HEK293T (cell line): ENCODE results near the gene YKT6.

ENCODE experiments used
- CTCF ChIA-PET: fragments of 350-600 bp; formaldehyde crosslinking; extraction: SDS; loops from one replicate; lab custom pipeline; 2021; ENCODE audit warnings: antibody characterized with exemption, inconsistent platforms; lab: Yijun Ruan, JAX
- POLR2A ChIA-PET: fragments of 350-600 bp; formaldehyde crosslinking; extraction: SDS; loops from one replicate; lab custom pipeline; 2020; ENCODE audit warnings: antibody characterized with exemption, inconsistent platforms; lab: Yijun Ruan, JAX
- DNase-seq: peaks from one replicate; pipeline ENCODE4 v3.0.0; 2012; ENCODE audit warnings: mixed read lengths; ENCODE audit errors: extremely low spot score
- ARNT ChIP-seq: fragments of 450-650 bp; IDR thresholded peaks from 2 replicates; pipeline ENCODE4 v1.6.1; 2017; ENCODE audit warnings: mild to moderate bottlenecking
- BHLHE40 ChIP-seq: fragments of 450-650 bp; IDR thresholded peaks from 2 replicates; pipeline ENCODE4 v1.6.1; 2016; ENCODE audit warnings: mild to moderate bottlenecking, moderate library complexity, borderline replicate concordance
- CTBP1 ChIP-seq: fragments of 450-650 bp; IDR thresholded peaks from 2 replicates; pipeline ENCODE4 v1.6.1; 2016; ENCODE audit warnings: borderline replicate concordance
- ELF4 ChIP-seq: fragments of 450-650 bp; IDR thresholded peaks from 2 replicates; pipeline ENCODE4 v1.6.1; 2017; ENCODE audit warnings: antibody characterized with exemption
- FOXA1 ChIP-seq: fragments of 450-650 bp; IDR thresholded peaks from 2 replicates; pipeline ENCODE4 v1.6.1; 2016; ENCODE audit warnings: mild to moderate bottlenecking
- FOXK2 ChIP-seq: fragments of 450-650 bp; IDR thresholded peaks from 2 replicates; pipeline ENCODE4 v1.6.1; 2016; ENCODE audit warnings: mild to moderate bottlenecking
- FOXM1 ChIP-seq: fragments of 450-650 bp; IDR thresholded peaks from 2 replicates; pipeline ENCODE4 v1.6.1; 2017; ENCODE audit warnings: mild to moderate bottlenecking, borderline replicate concordance
- HDGF ChIP-seq: fragments of 450-650 bp; IDR thresholded peaks from 2 replicates; pipeline ENCODE4 v1.6.1; 2017; ENCODE audit warnings: antibody characterized with exemption, borderline replicate concordance
- L3MBTL2 ChIP-seq: fragments of 450-650 bp; conservative IDR thresholded peaks from 2 replicates; pipeline ENCODE4 v1.6.1; 2016; ENCODE audit warnings: mild to moderate bottlenecking
- LEF1 ChIP-seq: fragments of 450-650 bp; IDR thresholded peaks from 2 replicates; pipeline ENCODE4 v1.6.1; 2017; ENCODE audit warnings: mild to moderate bottlenecking, borderline replicate concordance
- NFRKB ChIP-seq: fragments of 450-650 bp; IDR thresholded peaks from 2 replicates; pipeline ENCODE4 v1.6.1; 2016; ENCODE audit warnings: mild to moderate bottlenecking, moderate library complexity
- SP1 ChIP-seq: fragments of 450-650 bp; IDR thresholded peaks from 2 replicates; pipeline ENCODE4 v1.6.1; 2017
- SUZ12 ChIP-seq: fragments of 450-650 bp; IDR thresholded peaks from 2 replicates; pipeline ENCODE4 v1.6.1; 2016; ENCODE audit warnings: mild to moderate bottlenecking
- TARDBP ChIP-seq: fragments of 450-650 bp; IDR thresholded peaks from 2 replicates; pipeline ENCODE4 v1.6.1; 2016
- ZNF384 ChIP-seq: fragments of 450-650 bp; IDR thresholded peaks from 2 replicates; pipeline ENCODE4 v1.6.1; 2016
- TF ChIP-seq, protein P1 (sequence below): fragments of 450-650 bp; IDR thresholded peaks from 2 replicates; pipeline ENCODE4 v1.6.1; 2016

YKT6 gene

DNA sequence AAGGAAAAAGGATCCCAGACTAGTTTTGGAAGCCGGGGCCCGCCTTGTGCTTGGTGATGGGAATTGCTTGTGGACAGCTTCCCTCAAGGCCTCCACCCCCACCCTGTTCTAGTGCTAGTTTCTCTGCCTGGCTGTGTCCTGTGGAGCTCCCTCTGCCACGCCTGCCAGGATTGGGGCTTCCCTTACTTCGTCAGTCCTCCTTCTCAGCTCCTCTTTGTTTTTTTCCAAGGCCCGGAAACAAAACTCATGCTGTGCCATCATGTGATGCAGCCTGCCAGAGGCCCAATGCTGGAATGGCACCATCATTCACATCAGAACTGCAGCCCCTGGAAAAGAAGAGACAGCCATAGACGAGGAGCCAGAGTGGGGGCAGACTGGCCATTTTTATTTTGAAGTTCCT is 11.2 kb downstream of the YKT6 start:
- DNase-seq = no peak
- POLR2A ChIA-PET = no interaction called here
- TF ChIP-seq FOXM1 = no peak
- TF ChIP-seq FOXA1 = no peak
- TF ChIP-seq HDGF = no peak
- no peak for TF ChIP-seq L3MBTL2
- TF ChIP-seq SUZ12 = no peak
- TF ChIP-seq NFRKB = no peak
- TF ChIP-seq, protein P1, sequence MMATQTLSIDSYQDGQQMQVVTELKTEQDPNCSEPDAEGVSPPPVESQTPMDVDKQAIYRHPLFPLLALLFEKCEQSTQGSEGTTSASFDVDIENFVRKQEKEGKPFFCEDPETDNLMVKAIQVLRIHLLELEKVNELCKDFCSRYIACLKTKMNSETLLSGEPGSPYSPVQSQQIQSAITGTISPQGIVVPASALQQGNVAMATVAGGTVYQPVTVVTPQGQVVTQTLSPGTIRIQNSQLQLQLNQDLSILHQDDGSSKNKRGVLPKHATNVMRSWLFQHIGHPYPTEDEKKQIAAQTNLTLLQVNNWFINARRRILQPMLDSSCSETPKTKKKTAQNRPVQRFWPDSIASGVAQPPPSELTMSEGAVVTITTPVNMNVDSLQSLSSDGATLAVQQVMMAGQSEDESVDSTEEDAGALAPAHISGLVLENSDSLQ = no peak
- no peak for TF ChIP-seq FOXK2
- TF ChIP-seq ZNF384 = no peak
- no peak for TF ChIP-seq TARDBP
- TF ChIP-seq SP1 = no peak
- CTCF ChIA-PET = interaction anchor here (0.6 kb wide), 1 partner anchor 96 kb away, joined by 3 read pairs; no protein-coding TSS in a partner anchor

- DNase-seq = no peak
- POLR2A ChIA-PET = no interaction called here
- no peak for TF ChIP-seq FOXA1
- TF ChIP-seq TARDBP = no peak
- TF ChIP-seq L3MBTL2 = no peak
- TF ChIP-seq SP1 = no peak
- no peak for TF ChIP-seq LEF1
- TF ChIP-seq ELF4 = no peak
- no peak for TF ChIP-seq BHLHE40
- CTCF ChIA-PET = interaction anchor here (0.6 kb wide), 1 partner anchor 95 kb away, joined by 3 read pairs; no protein-coding TSS in a partner anchor
Observed at GRCh38 chr7:44212581-44213184, 11.9 kb downstream of the YKT6 start.

- ChIA-PET POLR2A (interaction anchor here (1.6 kb wide), 1 partner anchor 9 kb away, joined by 3 read pairs; no protein-coding TSS in a partner anchor), CTCF (no interaction called here)
- no peak for DNase-seq
- TF ChIP-seq HDGF = no peak
- TF ChIP-seq L3MBTL2 = no peak
- no peak for TF ChIP-seq SUZ12
- no peak for TF ChIP-seq SP1
Observed at GRCh38 chr7:44213206-44213876, 12.6 kb downstream of the YKT6 start.

GRCh38 chr7:44213877-44214388 is 13.2 kb downstream of the YKT6 start:
- CTCF ChIA-PET = interaction anchor here (0.9 to 1.2 kb wide), 2 partner anchors 14 to 54 kb away, joined by 3 to 4 read pairs; no protein-coding TSS in a partner anchor
- POLR2A ChIA-PET = interaction anchor here (1.0 to 1.6 kb wide), 2 partner anchors 10 to 352 kb away, joined by 3 to 4 read pairs; no protein-coding TSS in a partner anchor
- no peak for TF ChIP-seq CTBP1
- no peak for TF ChIP-seq SUZ12
- TF ChIP-seq SP1 = no peak
- no peak for TF ChIP-seq FOXK2
- TF ChIP-seq ELF4 = no peak
- TF ChIP-seq, protein P1 = no peak
- no peak for TF ChIP-seq FOXM1
- TF ChIP-seq TARDBP = no peak
- no peak for TF ChIP-seq HDGF
- TF ChIP-seq BHLHE40 = no peak
- no peak for TF ChIP-seq ARNT
- TF ChIP-seq NFRKB = no peak
- no peak for TF ChIP-seq LEF1
- no peak for TF ChIP-seq FOXA1
- no peak for TF ChIP-seq ZNF384
- no peak for TF ChIP-seq L3MBTL2
- DNase-seq = no peak

- no peak for DNase-seq
- ChIA-PET POLR2A (interaction anchor here (1.1 kb wide), 1 partner anchor 14 kb away, joined by 3 read pairs; no protein-coding TSS in a partner anchor), CTCF (no interaction called here)
- TF ChIP-seq SP1 (no peak), SUZ12 (no peak), CTBP1 (no peak), ARNT (no peak), TARDBP (no peak), LEF1 (no peak), L3MBTL2 (no peak), ZNF384 (no peak), FOXA1 (no peak)
- TF ChIP-seq, protein P1 = no peak
Observed at GRCh38 chr7:44215531-44215930, 14.8 kb downstream of the YKT6 start.

- TF ChIP-seq SP1 (no peak), ELF4 (no peak)
- ChIA-PET CTCF (no interaction called here), POLR2A (interaction anchor here (1.1 kb wide), 1 partner anchor 15 kb away, joined by 3 read pairs; no protein-coding TSS in a partner anchor)
- DNase-seq = no peak
Observed at GRCh38 chr7:44216019-44216418, 15.2 kb downstream of the YKT6 start.
